ENCODE results near the gene SOCS7. TPM values are rescaled to one million over a fixed set of nuclear protein-coding genes. Genes with fewer than 3 reads are reported as not detected.

Gene SOCS7
- total and polyA plus RNA-seq, 2 experiments from 2014 or later: 5.0 to 29.2 TPM

DNA sequence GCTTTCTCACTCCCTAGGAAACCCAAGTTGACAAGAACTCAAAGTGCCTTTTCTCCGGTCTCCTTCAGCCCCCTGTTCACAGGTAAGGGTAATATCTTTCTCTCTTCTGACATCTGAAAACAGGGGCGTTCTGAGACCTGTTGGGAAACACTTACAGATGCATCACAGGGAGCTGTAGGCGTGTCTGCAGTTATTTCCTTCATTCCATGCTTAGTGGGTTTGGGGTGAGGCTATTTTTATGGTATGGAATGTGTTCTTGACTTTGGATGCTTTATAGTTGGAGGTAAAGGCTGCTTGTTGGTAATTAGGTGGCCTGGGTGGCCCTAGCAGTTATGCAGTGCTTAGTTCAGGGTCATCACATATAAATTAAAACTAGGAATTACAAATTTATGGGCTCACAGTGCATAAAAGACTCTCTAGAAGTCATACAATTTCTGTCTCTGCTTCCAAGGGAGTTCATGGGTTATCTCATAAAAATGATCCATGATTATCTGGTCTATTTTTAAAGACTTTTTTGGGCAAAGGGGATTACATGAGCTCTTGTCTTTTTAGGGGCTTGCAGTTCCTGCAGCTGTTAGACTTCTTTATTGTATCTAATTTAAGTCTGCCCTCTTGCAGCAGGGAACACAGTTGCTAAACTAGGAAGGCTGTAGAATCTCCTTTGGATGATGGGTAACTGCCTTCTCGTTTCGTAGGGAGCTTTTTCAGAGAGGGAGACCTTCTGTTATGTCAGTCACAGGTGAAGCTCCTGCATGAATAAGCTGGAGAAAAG lies 10.2 kb downstream of the SOCS7 start:
- H3K4me1 ChIP-seq (ENCODE audit: insufficient read depth): peaks cover 34% of the 10 kb centered on the region
- no peak overlapping the region for H3K4me3 ChIP-seq
- TF ChIP-seq, protein P1, sequence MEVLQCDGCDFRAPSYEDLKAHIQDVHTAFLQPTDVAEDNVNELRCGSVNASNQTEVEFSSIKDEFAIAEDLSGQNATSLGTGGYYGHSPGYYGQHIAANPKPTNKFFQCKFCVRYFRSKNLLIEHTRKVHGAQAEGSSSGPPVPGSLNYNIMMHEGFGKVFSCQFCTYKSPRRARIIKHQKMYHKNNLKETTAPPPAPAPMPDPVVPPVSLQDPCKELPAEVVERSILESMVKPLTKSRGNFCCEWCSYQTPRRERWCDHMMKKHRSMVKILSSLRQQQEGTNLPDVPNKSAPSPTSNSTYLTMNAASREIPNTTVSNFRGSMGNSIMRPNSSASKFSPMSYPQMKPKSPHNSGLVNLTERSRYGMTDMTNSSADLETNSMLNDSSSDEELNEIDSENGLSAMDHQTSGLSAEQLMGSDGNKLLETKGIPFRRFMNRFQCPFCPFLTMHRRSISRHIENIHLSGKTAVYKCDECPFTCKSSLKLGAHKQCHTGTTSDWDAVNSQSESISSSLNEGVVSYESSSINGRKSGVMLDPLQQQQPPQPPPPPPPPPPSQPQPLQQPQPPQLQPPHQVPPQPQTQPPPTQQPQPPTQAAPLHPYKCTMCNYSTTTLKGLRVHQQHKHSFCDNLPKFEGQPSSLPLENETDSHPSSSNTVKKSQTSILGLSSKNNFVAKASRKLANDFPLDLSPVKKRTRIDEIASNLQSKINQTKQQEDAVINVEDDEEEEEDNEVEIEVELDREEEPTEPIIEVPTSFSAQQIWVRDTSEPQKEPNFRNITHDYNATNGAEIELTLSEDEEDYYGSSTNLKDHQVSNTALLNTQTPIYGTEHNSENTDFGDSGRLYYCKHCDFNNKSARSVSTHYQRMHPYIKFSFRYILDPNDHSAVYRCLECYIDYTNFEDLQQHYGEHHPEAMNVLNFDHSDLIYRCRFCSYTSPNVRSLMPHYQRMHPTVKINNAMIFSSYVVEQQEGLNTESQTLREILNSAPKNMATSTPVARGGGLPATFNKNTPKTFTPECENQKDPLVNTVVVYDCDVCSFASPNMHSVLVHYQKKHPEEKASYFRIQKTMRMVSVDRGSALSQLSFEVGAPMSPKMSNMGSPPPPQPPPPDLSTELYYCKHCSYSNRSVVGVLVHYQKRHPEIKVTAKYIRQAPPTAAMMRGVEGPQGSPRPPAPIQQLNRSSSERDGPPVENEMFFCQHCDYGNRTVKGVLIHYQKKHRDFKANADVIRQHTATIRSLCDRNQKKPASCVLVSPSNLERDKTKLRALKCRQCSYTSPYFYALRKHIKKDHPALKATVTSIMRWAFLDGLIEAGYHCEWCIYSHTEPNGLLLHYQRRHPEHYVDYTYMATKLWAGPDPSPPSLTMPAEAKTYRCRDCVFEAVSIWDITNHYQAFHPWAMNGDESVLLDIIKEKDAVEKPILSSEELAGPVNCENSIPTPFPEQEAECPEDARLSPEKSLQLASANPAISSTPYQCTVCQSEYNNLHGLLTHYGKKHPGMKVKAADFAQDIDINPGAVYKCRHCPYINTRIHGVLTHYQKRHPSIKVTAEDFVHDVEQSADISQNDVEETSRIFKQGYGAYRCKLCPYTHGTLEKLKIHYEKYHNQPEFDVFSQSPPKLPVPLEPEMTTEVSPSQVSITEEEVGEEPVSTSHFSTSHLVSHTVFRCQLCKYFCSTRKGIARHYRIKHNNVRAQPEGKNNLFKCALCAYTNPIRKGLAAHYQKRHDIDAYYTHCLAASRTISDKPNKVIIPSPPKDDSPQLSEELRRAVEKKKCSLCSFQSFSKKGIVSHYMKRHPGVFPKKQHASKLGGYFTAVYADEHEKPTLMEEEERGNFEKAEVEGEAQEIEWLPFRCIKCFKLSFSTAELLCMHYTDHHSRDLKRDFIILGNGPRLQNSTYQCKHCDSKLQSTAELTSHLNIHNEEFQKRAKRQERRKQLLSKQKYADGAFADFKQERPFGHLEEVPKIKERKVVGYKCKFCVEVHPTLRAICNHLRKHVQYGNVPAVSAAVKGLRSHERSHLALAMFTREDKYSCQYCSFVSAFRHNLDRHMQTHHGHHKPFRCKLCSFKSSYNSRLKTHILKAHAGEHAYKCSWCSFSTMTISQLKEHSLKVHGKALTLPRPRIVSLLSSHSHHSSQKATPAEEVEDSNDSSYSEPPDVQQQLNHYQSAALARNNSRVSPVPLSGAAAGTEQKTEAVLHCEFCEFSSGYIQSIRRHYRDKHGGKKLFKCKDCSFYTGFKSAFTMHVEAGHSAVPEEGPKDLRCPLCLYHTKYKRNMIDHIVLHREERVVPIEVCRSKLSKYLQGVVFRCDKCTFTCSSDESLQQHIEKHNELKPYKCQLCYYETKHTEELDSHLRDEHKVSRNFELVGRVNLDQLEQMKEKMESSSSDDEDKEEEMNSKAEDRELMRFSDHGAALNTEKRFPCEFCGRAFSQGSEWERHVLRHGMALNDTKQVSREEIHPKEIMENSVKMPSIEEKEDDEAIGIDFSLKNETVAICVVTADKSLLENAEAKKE (CRISPR knock-in tag; IDR thresholded peaks at IDR 0.05): no peak
- TF ChIP-seq CREB1 (CRISPR knock-in tag; IDR thresholded peaks at IDR 0.05; ENCODE audit: low read depth) (no peak), ZNF114 (CRISPR knock-in tag; IDR thresholded peaks at IDR 0.05) (no peak)
- TF ChIP-seq, protein P2, sequence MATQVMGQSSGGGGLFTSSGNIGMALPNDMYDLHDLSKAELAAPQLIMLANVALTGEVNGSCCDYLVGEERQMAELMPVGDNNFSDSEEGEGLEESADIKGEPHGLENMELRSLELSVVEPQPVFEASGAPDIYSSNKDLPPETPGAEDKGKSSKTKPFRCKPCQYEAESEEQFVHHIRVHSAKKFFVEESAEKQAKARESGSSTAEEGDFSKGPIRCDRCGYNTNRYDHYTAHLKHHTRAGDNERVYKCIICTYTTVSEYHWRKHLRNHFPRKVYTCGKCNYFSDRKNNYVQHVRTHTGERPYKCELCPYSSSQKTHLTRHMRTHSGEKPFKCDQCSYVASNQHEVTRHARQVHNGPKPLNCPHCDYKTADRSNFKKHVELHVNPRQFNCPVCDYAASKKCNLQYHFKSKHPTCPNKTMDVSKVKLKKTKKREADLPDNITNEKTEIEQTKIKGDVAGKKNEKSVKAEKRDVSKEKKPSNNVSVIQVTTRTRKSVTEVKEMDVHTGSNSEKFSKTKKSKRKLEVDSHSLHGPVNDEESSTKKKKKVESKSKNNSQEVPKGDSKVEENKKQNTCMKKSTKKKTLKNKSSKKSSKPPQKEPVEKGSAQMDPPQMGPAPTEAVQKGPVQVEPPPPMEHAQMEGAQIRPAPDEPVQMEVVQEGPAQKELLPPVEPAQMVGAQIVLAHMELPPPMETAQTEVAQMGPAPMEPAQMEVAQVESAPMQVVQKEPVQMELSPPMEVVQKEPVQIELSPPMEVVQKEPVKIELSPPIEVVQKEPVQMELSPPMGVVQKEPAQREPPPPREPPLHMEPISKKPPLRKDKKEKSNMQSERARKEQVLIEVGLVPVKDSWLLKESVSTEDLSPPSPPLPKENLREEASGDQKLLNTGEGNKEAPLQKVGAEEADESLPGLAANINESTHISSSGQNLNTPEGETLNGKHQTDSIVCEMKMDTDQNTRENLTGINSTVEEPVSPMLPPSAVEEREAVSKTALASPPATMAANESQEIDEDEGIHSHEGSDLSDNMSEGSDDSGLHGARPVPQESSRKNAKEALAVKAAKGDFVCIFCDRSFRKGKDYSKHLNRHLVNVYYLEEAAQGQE (IDR thresholded peaks at IDR 0.05; ENCODE audit: unreplicated experiment): no peak
- H3K27ac ChIP-seq (ENCODE audit: low read depth): peak overlapping the region; percentile 71
- peak overlapping the region; percentile 21; the same call in 1 of the 2 replicates for H3K4me2 ChIP-seq
- H3K36me3 ChIP-seq (ENCODE audit: insufficient read depth): peaks cover 6% of the 10 kb centered on the region; the same call in 1 of the 2 replicates
- H3K27me3 ChIP-seq (ENCODE audit: insufficient read depth): no peaks in the 10 kb centered on the region
- no peaks in the 10 kb centered on the region for H3F3A ChIP-seq (replicated peaks; ENCODE audit: low read depth)
- Mint-ChIP-seq H3K9me3 (no peaks in the 10 kb centered on the region), H3K27me3 (ENCODE audit: insufficient read depth, low read depth, poor library complexity) (no peaks in the 10 kb centered on the region), H3K27ac (peak overlapping the region; percentile 43; the same call in 1 of the 2 replicates), H3K4me1 (peaks cover 46% of the 10 kb centered on the region), H3K36me3 (ENCODE audit: low read depth) (peaks cover 20% of the 10 kb centered on the region), H3K4me3 (peak overlapping the region; percentile 6; the same call in 2 of the 3 replicates)
- H4K20me1 ChIP-seq (replicated peaks; ENCODE audit: insufficient read depth): peaks cover 13% of the 10 kb centered on the region
- ATAC-seq (no peak), DNase-seq (ENCODE audit: low spot score) (no peak)
- H2AFZ ChIP-seq: no peak overlapping the region
- peaks cover 58% of the 10 kb centered on the region for H3K79me2 ChIP-seq (replicated peaks; ENCODE audit: insufficient read depth)
- H3K9me2 ChIP-seq (ENCODE audit: insufficient read depth): no peaks in the 10 kb centered on the region
